Memory B cell (primary cell): Measurements from ENCODE around the gene PPFIA3.
A peak's percentile ranks its signal among the peaks of the same experiment; 100 is the strongest.

Source experiments
- ATAC-seq: fragments of 150-1000 bp; cut with Tn5 transposase; 2 replicates; pipeline ENCODE4 v1.10.0; 2021; ENCODE audit warnings: low read depth, mild to moderate bottlenecking, moderate library complexity
- DNase-seq, 2 donors: peaks; one replicate each; pipeline ENCODE4 v3.0.0; 2022; ENCODE audit warnings: low spot score in 2 of 2
- H3K27ac Mint-ChIP-seq: one replicate; pipeline ENCODE4 v1.8.0; 2022; ENCODE audit warnings: mild to moderate bottlenecking, moderate library complexity, mixed read lengths
- H3K27me3 Mint-ChIP-seq: one replicate; pipeline ENCODE4 v1.8.0; 2022; ENCODE audit warnings: mixed read lengths
- H3K36me3 Mint-ChIP-seq: one replicate; pipeline ENCODE4 v1.8.0; 2022; ENCODE audit warnings: mild to moderate bottlenecking, mixed read lengths
- H3K4me1 Mint-ChIP-seq: one replicate; pipeline ENCODE4 v1.8.0; 2022; ENCODE audit warnings: mixed read lengths
- H3K4me3 Mint-ChIP-seq: one replicate; pipeline ENCODE4 v1.8.0; 2022; ENCODE audit warnings: mild to moderate bottlenecking, moderate library complexity, mixed read lengths
- H3K9me3 Mint-ChIP-seq: one replicate; pipeline ENCODE4 v1.8.0; 2022; ENCODE audit warnings: mixed read lengths

The PPFIA3 gene

GRCh38 chr19:49092686-49093085 lies 26.7 kb upstream of the PPFIA3 start:
- ATAC-seq (no peak), DNase-seq (no peak)
- peaks cover 26% of the 10 kb centered on the region for H3K36me3 Mint-ChIP-seq
- no peak overlapping the region for H3K27ac Mint-ChIP-seq
- no peaks in the 10 kb centered on the region for H3K9me3 Mint-ChIP-seq
- no peak overlapping the region for H3K4me3 Mint-ChIP-seq
- H3K4me1 Mint-ChIP-seq, result no peaks in the 10 kb centered on the region
- H3K27me3 Mint-ChIP-seq, result no peaks in the 10 kb centered on the region

GRCh38 chr19:49094505-49095482 lies 24.6 kb upstream of the PPFIA3 start:
- no peaks in the 10 kb centered on the region for H3K4me1 Mint-ChIP-seq
- no peak for DNase-seq
- H3K36me3 Mint-ChIP-seq, result peaks cover 33% of the 10 kb centered on the region
- no peak overlapping the region for H3K4me3 Mint-ChIP-seq
- H3K27me3 Mint-ChIP-seq, result no peaks in the 10 kb centered on the region
- peak overlapping the region; percentile 35 for H3K27ac Mint-ChIP-seq
- H3K9me3 Mint-ChIP-seq, result no peaks in the 10 kb centered on the region
- no peak for ATAC-seq

GRCh38 chr19:49097453-49098288 lies 21.7 kb upstream of the PPFIA3 start:
- peaks cover 2% of the 10 kb centered on the region for H3K4me1 Mint-ChIP-seq
- peaks cover 34% of the 10 kb centered on the region for H3K36me3 Mint-ChIP-seq
- no peak overlapping the region for H3K27ac Mint-ChIP-seq
- ATAC-seq, result peak; percentile 78
- no peaks in the 10 kb centered on the region for H3K27me3 Mint-ChIP-seq
- DNase-seq, result peak; percentile 77 to 83
- no peak overlapping the region for H3K4me3 Mint-ChIP-seq
- no peaks in the 10 kb centered on the region for H3K9me3 Mint-ChIP-seq

- DNase-seq (no peak), ATAC-seq (no peak)
- Mint-ChIP-seq H3K4me3 (no peak overlapping the region), H3K4me1 (peaks cover 2% of the 10 kb centered on the region), H3K27ac (no peak overlapping the region), H3K36me3 (peaks cover 34% of the 10 kb centered on the region), H3K9me3 (no peaks in the 10 kb centered on the region), H3K27me3 (no peaks in the 10 kb centered on the region)
These were observed 20.5 kb upstream of the PPFIA3 start for GRCh38 chr19:49098795-49099194.

GRCh38 chr19:49101160-49101559 lies 18.2 kb upstream of the PPFIA3 start:
- DNase-seq (no peak), ATAC-seq (no peak)
- Mint-ChIP-seq H3K4me3 (no peak overlapping the region), H3K27me3 (no peaks in the 10 kb centered on the region), H3K4me1 (peaks cover 7% of the 10 kb centered on the region), H3K27ac (no peak overlapping the region), H3K36me3 (peaks cover 30% of the 10 kb centered on the region), H3K9me3 (no peaks in the 10 kb centered on the region)

GRCh38 chr19:49102303-49102702 lies 17.0 kb upstream of the PPFIA3 start:
- no peak overlapping the region for H3K4me3 Mint-ChIP-seq
- no peaks in the 10 kb centered on the region for H3K9me3 Mint-ChIP-seq
- no peak overlapping the region for H3K27ac Mint-ChIP-seq
- no peaks in the 10 kb centered on the region for H3K27me3 Mint-ChIP-seq
- H3K4me1 Mint-ChIP-seq, result peaks cover 10% of the 10 kb centered on the region
- no peak for DNase-seq
- ATAC-seq, result no peak
- peaks cover 37% of the 10 kb centered on the region for H3K36me3 Mint-ChIP-seq

GRCh38 chr19:49103331-49104085 lies 15.8 kb upstream of the PPFIA3 start:
- Mint-ChIP-seq H3K9me3 (no peaks in the 10 kb centered on the region), H3K36me3 (peaks cover 40% of the 10 kb centered on the region)
- ATAC-seq, result no peak

GRCh38 chr19:49104229-49104864 lies 15.0 kb upstream of the PPFIA3 start:
- H3K27me3 Mint-ChIP-seq, result no peaks in the 10 kb centered on the region
- peaks cover 39% of the 10 kb centered on the region for H3K36me3 Mint-ChIP-seq
- DNase-seq (no peak), ATAC-seq (no peak)
- peak overlapping the region; percentile 25 for H3K27ac Mint-ChIP-seq
- no peaks in the 10 kb centered on the region for H3K9me3 Mint-ChIP-seq
- peaks cover 14% of the 10 kb centered on the region for H3K4me1 Mint-ChIP-seq
- no peak overlapping the region for H3K4me3 Mint-ChIP-seq

More at GRCh38 chr19:49103331-49104085, 15.8 kb upstream of the PPFIA3 start:
- no peak for DNase-seq
- no peaks in the 10 kb centered on the region for H3K27me3 Mint-ChIP-seq
- no peak overlapping the region for H3K27ac Mint-ChIP-seq
- peaks cover 10% of the 10 kb centered on the region for H3K4me1 Mint-ChIP-seq
- H3K4me3 Mint-ChIP-seq, result no peak overlapping the region

- peaks cover 12% of the 10 kb centered on the region for H3K4me1 Mint-ChIP-seq
- DNase-seq (peak; percentile 64 to 66), ATAC-seq (peak; percentile 95)
- no peak overlapping the region for H3K4me3 Mint-ChIP-seq
- no peaks in the 10 kb centered on the region for H3K9me3 Mint-ChIP-seq
- H3K27ac Mint-ChIP-seq, result no peak overlapping the region
- H3K27me3 Mint-ChIP-seq, result no peaks in the 10 kb centered on the region
- H3K36me3 Mint-ChIP-seq, result peaks cover 25% of the 10 kb centered on the region
These were observed 12.7 kb upstream of the PPFIA3 start for GRCh38 chr19:49106648-49107135.

GRCh38 chr19:49107625-49108459 lies 11.5 kb upstream of the PPFIA3 start:
- peaks cover 24% of the 10 kb centered on the region for H3K36me3 Mint-ChIP-seq
- ATAC-seq, result no peak
- no peaks in the 10 kb centered on the region for H3K9me3 Mint-ChIP-seq
- H3K27ac Mint-ChIP-seq, result no peak overlapping the region
- no peak for DNase-seq
- H3K4me3 Mint-ChIP-seq, result no peak overlapping the region
- H3K27me3 Mint-ChIP-seq, result no peaks in the 10 kb centered on the region
- peaks cover 12% of the 10 kb centered on the region for H3K4me1 Mint-ChIP-seq

GRCh38 chr19:49109051-49109450 lies 10.3 kb upstream of the PPFIA3 start:
- Mint-ChIP-seq H3K27ac (no peak overlapping the region), H3K4me1 (peaks cover 17% of the 10 kb centered on the region), H3K27me3 (no peaks in the 10 kb centered on the region), H3K4me3 (no peak overlapping the region), H3K36me3 (peaks cover 24% of the 10 kb centered on the region), H3K9me3 (no peaks in the 10 kb centered on the region)
- ATAC-seq (no peak), DNase-seq (no peak)

- H3K27ac Mint-ChIP-seq, result no peak overlapping the region
- no peaks in the 10 kb centered on the region for H3K27me3 Mint-ChIP-seq
- DNase-seq (no peak), ATAC-seq (no peak)
- no peak overlapping the region for H3K4me3 Mint-ChIP-seq
- H3K4me1 Mint-ChIP-seq, result peaks cover 16% of the 10 kb centered on the region
- peaks cover 23% of the 10 kb centered on the region for H3K36me3 Mint-ChIP-seq
- no peaks in the 10 kb centered on the region for H3K9me3 Mint-ChIP-seq
These were observed 9.6 kb upstream of the PPFIA3 start for GRCh38 chr19:49109569-49110233.
